Hematopoietic multipotent progenitor cell (in vitro differentiated cells): ENCODE results near the gene MSI2. TPM values are rescaled to one million over a fixed set of nuclear protein-coding genes. Genes with fewer than 3 reads are reported as not detected.
A peak's percentile ranks its signal among the peaks of the same experiment; 100 is the strongest.
"Not testable (repeated sequence)": the region's sequence is repeated elsewhere in the genome, so short reads cannot be mapped to it uniquely, and the experiment has no call there.

Experiments
- DNase-seq, 3 donors: peaks; one replicate each; pipeline ENCODE4 v3.0.0-alpha.2; 2011 to 2015; ENCODE audit warnings: low read depth in 2 of 3, low spot score in 2 of 3
- total RNA-seq: library from RNA; depleted of rRNA; stranded (reverse); fragments of >200 nt; gene quantifications from one replicate; pipeline ENCODE4 v1.2.3, GENCODE V29; 2012

The MSI2 gene
- total RNA-seq, 1 donor, result 241 TPM

DNA sequence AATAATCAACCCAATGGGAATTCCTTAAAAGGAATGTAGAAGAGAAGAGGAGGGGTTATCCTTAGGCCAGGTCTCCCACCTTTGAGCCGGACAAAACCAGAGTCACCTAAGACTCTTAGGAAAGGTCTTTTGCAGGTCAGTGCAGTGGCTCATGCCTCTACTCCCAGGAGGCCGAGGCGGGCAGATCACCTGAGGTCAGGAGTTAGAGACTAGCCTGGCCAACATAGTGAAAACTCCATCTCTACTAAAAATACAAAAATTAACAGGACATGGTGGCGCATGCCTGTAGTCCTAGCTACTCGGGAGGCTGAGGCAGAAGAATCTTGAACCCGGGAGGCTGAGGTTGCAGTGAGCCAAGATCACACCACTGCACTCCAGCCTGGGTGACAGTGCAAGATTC lies 365.5 kb downstream of the MSI2 start:
- not testable (repeated sequence) for DNase-seq

DNA sequence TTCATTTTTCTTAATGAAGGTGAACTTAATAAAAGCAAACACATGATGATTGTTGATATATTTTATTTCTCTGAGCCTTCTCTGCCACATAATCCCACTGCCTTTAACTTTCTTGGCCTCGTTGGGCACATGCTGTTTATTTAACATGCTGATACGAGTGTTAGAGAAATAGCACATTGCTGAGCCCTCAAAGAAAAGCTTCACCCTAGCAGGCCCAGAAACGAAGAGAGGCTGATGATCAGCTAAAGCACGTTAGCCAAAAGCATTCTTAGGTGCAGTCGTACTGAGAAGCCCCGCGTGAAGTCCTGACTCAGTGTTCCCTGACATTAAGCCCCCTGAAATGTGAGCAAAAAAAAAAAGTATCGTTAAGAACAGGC lies 366.0 kb downstream of the MSI2 start:
- no peak for DNase-seq

DNA sequence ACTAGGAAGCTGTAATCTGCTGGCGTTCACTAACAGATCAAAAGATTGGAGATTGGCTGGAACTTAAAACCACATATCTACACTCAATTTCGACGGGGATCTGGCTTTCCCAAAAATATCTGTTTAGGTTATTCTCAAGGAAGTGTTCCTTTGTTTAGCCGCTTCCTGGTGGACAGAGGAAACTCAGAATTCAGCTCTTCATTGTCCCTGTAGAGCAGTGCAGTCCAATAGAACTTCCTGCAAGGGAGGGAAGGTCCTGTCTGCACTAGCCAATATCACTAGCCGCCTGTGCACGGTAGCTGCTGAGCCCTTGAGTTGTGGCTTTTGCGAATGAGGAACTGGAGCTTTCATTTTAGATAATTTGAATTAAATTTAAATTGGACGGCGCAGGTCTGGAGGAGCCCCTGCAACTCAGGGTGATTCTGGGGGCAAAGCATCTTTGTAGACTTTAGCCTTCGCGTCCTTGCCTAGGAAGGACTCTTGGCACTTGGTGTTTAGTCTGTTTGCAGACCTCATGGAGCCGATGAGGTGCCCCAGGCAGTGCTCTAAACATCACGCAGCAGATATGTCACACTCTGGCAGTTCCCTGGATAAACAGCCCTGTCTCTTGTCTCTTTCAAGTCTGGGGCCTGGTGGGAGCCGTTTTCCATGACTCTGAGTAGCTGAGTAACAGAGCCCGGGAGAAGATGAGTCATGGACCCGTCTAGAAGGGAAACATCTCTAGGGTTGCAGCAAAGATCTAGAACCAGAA lies 366.5 kb downstream of the MSI2 start:
- peak in 1 of 3 donors; percentile 49 for DNase-seq

- no peak for DNase-seq
Observed at GRCh38 chr17:57623620-57624019, 367.3 kb downstream of the MSI2 start.

DNA sequence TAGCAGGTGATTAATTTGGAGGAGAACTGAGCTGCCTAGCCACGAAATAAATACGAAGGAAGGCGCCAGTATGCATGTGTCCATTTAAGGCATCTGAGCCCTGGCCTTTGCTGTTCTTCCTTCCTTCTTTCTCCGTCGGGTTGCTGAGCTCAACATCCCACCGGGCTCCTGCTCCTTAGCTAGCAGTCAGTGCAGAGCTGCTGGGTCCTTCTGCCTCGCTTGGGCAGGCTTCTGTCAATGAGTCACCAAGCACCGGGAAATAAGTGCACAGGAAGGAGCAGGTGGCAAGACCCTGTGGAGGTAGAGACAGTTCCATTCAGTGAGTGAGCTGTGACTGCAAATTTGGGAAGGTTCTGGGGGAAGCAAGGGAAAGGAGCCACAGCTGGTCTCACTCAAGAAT lies 368.1 kb downstream of the MSI2 start:
- DNase-seq, result no peak

DNA sequence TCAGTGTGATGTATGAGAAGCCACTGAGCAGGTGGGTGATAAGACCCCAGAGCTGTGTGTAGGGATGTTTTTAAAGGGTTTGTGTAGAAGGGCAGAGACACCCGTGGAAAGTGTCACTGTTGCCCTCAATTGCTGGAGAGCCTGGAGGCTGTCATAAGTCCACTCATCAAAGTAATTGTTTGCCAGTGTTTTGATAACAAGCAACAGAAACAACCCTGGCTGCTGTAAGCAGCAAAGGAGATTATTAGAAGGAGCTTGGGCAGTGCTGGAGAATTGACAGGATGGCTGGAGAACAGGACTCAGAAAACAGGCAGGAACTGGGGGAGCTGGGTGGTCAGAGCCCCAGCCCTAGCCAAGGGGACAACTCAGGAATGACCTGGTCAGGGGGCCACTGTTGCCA lies 369.2 kb downstream of the MSI2 start:
- no peak for DNase-seq

- DNase-seq, result no peak
Observed at GRCh38 chr17:57625957-57626356, 369.6 kb downstream of the MSI2 start.

DNA sequence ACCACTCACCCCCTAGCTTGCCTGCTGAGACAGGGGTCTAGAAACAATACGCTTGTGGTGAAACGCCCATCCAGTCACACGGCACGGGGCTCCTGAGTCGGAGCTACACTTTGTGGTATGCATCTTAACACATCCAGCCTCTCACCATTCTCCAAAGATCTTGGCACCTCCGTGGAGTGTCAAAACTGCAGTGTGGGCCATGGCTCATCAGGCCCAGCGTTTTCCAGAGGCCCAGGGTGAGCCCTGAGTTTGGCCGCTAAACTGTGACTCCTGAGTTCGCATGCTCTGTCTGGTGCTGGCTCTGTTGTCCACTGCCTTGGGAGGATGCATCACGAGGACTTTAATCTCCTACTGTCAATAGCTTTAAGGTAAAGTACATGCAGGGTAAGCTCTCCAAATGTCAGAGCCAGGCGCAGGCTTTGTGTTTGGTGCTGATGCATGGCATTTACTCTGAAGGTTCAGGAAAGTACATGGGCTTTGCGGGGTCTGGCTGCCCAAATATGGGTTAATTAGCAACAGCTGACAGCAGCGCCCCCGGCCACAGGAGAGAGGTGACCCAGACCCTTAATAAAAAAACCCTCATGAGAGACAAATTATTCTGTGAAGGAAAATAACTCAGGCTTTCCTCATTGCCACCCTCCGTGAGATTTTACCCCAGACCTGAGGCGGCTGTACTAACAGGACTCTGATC lies 370.3 kb downstream of the MSI2 start:
- DNase-seq, result no peak

DNA sequence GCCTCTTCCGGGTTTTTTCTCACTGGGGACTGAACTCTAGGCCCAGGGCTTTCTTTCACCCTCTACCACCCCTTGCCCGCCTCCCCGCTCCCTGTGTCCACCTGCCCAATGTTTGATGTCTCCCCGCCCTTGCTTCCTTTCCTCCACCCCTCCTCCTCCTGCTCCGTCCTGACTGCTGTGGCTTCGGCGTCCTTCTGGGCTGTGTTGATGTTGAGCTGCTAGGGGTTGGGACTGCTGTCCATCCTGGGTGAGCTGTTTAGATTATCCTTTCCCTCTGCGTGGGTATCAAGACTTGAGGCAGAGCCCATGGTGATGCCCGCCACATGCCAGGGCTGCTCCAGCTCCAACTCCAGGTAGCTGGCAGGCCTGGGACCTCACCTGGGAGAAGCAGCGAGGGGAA lies 371.3 kb downstream of the MSI2 start:
- DNase-seq, result no peak

GRCh38 chr17:57628421-57628820 lies 372.1 kb downstream of the MSI2 start:
- DNase-seq, result no peak

DNA sequence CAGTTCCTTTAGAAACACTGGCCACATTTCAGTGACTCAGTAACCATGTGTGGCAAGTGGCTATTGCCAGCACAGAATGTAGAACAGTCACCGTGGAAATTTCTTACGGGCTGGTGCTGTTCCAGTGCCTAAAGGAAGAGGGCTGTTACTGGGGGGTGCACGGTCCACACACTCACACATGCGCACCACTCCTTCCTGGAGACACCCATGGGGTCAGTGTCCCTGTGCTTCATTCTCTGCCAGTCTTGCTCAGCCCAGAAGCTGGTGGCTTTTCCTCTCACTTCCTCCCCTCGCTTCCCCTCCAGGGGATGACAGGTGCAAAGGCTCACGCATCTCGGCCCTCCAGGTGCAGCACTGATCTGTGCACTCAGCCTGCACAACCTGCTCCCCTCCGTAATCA lies 373.1 kb downstream of the MSI2 start:
- no peak for DNase-seq

DNA sequence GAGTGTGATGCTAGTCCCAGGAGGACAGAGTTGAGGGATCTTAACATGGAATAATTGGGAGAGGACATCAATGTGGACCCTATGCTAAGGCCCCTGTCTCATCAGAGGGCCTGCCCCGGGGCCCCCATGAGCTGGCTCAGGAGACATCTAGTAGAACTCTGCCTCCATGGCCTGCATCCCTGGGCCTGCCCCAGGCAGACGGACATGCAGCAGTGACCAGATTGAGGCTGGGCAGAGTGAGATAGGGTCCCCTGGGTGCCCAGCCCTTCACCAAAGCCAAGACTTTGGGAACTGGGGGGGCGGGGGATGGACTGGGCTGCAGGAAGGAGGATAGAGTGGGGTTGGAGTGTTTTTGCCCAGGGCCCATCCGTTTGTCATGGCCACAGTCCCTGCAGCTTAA lies 373.6 kb downstream of the MSI2 start:
- DNase-seq, result no peak

- DNase-seq, result no peak
Observed at GRCh38 chr17:57630736-57631135, 374.4 kb downstream of the MSI2 start.

DNA sequence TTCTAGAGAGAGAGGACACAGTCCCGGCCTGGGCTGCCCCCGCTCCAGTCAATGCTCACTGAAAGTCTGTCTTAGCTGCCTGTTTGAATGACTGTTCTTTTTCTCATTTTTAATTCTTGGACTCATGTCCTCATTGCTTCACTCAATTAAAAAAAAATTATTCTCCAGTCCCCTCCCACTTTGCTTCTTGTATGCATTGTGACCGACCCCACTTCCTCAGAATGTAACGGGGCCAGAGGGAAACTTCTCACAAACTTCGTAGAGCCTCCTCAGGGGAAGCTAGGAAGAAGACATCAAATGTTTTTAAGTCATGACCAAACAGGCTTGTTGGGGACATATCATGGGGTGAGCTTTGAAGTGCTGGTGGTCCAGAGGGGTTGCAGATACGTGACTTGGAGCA lies 375.5 kb downstream of the MSI2 start:
- no peak for DNase-seq

DNA sequence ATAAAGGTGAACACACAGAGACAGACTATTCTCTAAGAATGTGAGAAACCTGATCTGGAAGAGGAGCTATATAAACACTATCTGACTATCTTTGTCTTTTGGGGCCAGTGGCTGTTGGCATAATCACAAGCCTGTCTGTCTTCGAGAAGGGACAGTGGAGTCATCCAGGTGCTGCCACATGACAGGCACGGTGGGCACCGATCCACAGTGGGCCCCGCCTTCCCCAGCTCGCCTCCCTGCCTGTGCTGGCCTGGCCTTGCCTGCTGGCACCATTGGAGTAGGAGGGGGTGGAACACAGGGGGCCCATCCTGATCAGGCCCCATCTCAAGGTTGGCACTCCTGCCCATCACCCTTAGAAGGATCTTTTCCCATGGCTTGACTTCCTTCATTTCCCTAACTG lies 376.0 kb downstream of the MSI2 start:
- DNase-seq, result no peak

GRCh38 chr17:57633236-57633635 lies 376.9 kb downstream of the MSI2 start:
- no peak for DNase-seq

DNA sequence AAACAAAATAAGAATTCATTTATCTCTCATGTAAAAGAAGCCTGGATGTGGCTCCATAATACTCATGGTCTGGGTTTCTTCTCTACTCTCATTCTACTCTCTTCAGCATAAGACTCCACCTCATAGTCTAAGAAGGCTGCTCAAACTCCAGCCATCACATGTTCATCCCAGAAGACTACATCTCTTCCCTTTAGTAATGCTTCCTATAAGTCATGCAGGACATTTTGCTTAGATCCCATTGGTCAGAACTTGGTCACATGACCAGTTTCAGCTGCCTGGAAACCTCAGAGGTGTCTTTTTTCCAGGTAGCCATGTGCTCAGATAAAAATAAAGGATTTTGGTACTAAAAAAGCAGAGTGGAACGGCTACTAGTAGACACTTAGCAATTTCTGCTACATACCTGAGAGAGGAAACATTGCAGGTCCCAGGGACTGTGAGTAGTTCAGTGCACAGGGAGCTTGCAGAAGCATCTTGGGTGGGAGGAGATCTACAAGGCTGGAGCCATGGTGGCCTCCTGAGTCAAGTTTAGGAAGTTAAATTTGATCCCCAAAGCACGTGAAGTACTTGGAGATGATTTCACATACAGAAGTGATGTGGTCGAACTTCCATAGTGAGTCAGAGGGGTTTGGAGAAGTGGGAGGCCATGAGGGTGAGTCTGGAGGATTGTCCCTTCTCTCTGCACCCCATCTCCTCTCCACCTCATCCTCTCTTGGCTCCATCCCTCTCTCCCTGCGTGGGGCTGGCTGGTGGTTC lies 378.6 kb downstream of the MSI2 start:
- no peak for DNase-seq

GRCh38 chr17:57636274-57636673 lies 380.0 kb downstream of the MSI2 start:
- DNase-seq, result no peak

DNA sequence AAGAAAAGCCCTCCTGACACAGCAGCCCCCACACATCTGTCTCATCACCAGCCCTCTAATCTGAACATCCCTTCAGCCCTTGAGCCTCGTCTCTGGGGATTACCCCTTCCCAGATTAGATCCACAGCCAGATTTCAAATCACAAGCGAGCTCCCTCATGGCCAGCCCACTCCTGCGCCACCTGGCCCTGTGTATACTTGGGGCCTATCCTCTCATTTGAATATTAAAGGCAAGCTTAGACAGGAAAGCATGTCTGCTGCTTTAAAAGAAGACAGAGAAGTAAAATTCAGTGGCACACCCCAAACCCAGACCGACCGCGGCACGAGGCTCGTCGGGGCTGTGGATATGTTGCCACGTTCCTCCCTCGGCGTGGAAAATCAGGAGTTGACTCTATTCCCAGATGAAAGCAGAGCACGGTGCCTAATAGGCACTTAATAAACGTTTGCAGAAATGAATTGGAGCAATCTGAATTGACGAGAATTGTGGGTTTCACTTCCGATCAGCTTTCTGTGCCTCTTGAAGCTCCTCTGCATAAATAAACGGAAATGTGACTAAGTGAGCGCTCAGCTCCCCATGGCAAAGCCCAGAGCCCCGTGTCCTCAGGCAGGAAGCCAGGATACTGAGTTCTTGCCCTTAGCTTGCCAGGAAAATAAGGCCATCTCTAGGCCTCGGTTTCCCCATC lies 380.8 kb downstream of the MSI2 start:
- no peak for DNase-seq

DNA sequence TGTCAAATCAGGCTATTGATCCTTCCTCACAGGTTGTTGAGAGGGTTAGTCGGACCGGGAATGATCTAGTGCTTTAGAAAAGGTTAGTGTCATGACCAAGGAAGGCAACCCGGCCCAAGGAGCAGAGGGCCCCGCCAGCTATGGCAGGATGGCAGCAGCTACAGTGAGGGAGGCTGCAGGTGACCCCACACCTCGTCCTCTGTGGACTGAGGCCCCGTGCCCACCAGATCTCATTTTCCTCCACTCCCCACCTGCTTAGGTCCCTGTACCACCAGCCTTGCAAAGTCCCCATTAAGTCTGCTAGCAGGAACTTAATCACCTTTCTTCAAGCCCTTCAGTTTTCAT lies 381.3 kb downstream of the MSI2 start:
- no peak for DNase-seq

DNA sequence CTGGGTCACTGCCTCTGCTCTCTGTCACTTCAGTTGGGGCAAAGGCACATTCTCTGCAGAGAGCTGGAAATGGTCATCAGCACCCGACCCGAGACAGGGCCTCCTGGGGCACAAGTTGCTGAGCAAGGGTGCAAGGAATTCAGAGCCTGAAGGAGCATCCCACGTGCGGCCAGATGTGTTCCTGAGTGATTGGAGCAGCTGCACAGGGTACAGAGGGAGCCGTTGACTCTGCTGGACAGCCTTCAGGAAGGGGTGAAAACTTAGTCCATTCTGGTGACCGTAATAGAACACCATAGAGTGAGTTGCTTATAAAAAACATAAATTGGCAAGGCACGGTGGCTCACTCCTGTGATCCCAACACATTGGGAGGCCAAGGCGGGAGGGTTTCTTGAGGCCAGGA lies 382.0 kb downstream of the MSI2 start:
- no peak for DNase-seq
